Hematopoietic multipotent progenitor cell treated with erythropoietin and hydrocortisone succinate and interleukin-3 and kit ligand, for 8 days (in vitro differentiated cells): Measurements from ENCODE around the gene WASHC4.
A peak's percentile ranks its signal among the peaks of the same experiment; 100 is the strongest.
"Not testable (repeated sequence)": the region's sequence is repeated elsewhere in the genome, so short reads cannot be mapped to it uniquely, and the experiment has no call there.

Experiments used
- DNase-seq: peaks from one replicate; pipeline ENCODE4 v3.0.0-alpha.2; 2015

Gene WASHC4

GRCh38 chr12:105171691-105172436 lies 64.3 kb downstream of the WASHC4 start:
- peak; percentile 80 for DNase-seq

- DNase-seq: peak; percentile 72
Measured at GRCh38 chr12:105175397-105175990, 68.0 kb downstream of the WASHC4 start.

GRCh38 chr12:105177208-105177607 lies 69.7 kb downstream of the WASHC4 start:
- peak; percentile 66 for DNase-seq

- not testable (repeated sequence) for DNase-seq
Measured at GRCh38 chr12:105179114-105179513, 71.6 kb downstream of the WASHC4 start.

GRCh38 chr12:105183406-105183805 lies 75.9 kb downstream of the WASHC4 start:
- DNase-seq: not testable (repeated sequence)

- not testable (repeated sequence) for DNase-seq
Measured at GRCh38 chr12:105183976-105184375, 76.4 kb downstream of the WASHC4 start.

- no peak for DNase-seq
Measured at GRCh38 chr12:105189293-105189692, 81.8 kb downstream of the WASHC4 start.

GRCh38 chr12:105190530-105190929 lies 83.0 kb downstream of the WASHC4 start:
- no peak for DNase-seq

GRCh38 chr12:105192624-105193225 lies 85.2 kb downstream of the WASHC4 start:
- no peak for DNase-seq

- DNase-seq: no peak
Measured at GRCh38 chr12:105194947-105195346, 87.4 kb downstream of the WASHC4 start.

GRCh38 chr12:105196090-105196489 lies 88.6 kb downstream of the WASHC4 start:
- no peak for DNase-seq

- no peak for DNase-seq
Measured at GRCh38 chr12:105198961-105199360, 91.4 kb downstream of the WASHC4 start.

- DNase-seq: no peak
Measured at GRCh38 chr12:105200385-105200784, 92.9 kb downstream of the WASHC4 start.

- no peak for DNase-seq
Measured at GRCh38 chr12:105201299-105201698, 93.8 kb downstream of the WASHC4 start.

- DNase-seq: no peak
Measured at GRCh38 chr12:105202202-105202601, 94.7 kb downstream of the WASHC4 start.

- DNase-seq: no peak
Measured at GRCh38 chr12:105204127-105204526, 96.6 kb downstream of the WASHC4 start.

- no peak for DNase-seq
Measured at GRCh38 chr12:105204916-105205315, 97.4 kb downstream of the WASHC4 start.

- no peak for DNase-seq
Measured at GRCh38 chr12:105205322-105206048, 98.0 kb downstream of the WASHC4 start.

GRCh38 chr12:105206686-105207374 lies 99.3 kb downstream of the WASHC4 start:
- DNase-seq: no peak

GRCh38 chr12:105209091-105209490 lies 101.6 kb downstream of the WASHC4 start:
- DNase-seq: no peak

GRCh38 chr12:105212438-105212837 lies 104.9 kb downstream of the WASHC4 start:
- no peak for DNase-seq

- no peak for DNase-seq
Measured at GRCh38 chr12:105214148-105214547, 106.6 kb downstream of the WASHC4 start.
